Thyroid gland (tissue), 4 donors: Measurements from ENCODE around the gene CNTNAP5. TPM values are rescaled to one million over a fixed set of nuclear protein-coding genes. Genes with fewer than 3 reads are reported as not detected.

Experiments used
- DNase-seq, 2 donors: peaks; one replicate each; pipeline ENCODE4 v3.0.0-alpha.2; 2019
- H3K27ac ChIP-seq, 3 donors: fragments of 200-600 bp; sonication (generic); 1 replicate in 2 of 3; 2 replicates in 1 of 3; pipeline ENCODE4 v1.5.1; 2016 to 2019; ENCODE audit warnings: mild to moderate bottlenecking in 1 of 3, moderate library complexity in 1 of 3
- H3K27me3 ChIP-seq: fragments of 200-600 bp; sonication (generic); one replicate; pipeline ENCODE4 v1.5.1; 2019
- H3K36me3 ChIP-seq, 2 donors: fragments of 200-600 bp; sonication (generic); one replicate each; pipeline ENCODE4 v1.5.1; 2016 to 2019
- H3K4me1 ChIP-seq, 2 donors: fragments of 200-600 bp; sonication (generic); one replicate each; pipeline ENCODE4 v1.5.1; 2017 to 2019
- H3K4me3 ChIP-seq, 3 donors: fragments of 200-600 bp; sonication (generic); replicated peaks in 1 of 3; 1 replicate in 2 of 3; 2 replicates in 1 of 3; pipeline ENCODE4 v1.5.1; 2016; ENCODE audit warnings: mild to moderate bottlenecking in 1 of 3
- H3K9me3 ChIP-seq: fragments of 200-600 bp; sonication (generic); one replicate; pipeline ENCODE4 v1.5.1; 2017
- POLR2A ChIP-seq, 2 donors: fragments of 450-650 bp; IDR thresholded peaks; one replicate each; pipeline ENCODE4 v1.6.1; 2017; ENCODE audit warnings: antibody characterized with exemption in 2 of 2, mild to moderate bottlenecking in 2 of 2, moderate library complexity in 1 of 2
- WGBS, 2 donors: methylation state at CpG; one replicate each; pipeline ENCODE4 v1.1.5; 2017; 5-methylcytosine and 5-hydroxymethylcytosine counted together
- intact Hi-C: fragments of 100-400 bp; cut with DNase I; formaldehyde crosslinking; loops from one replicate; pipeline ENCODE4 v1.15.1; 2023
- total RNA-seq, 4 donors: library from RNA; depleted of rRNA; stranded (reverse); fragments of >200 nt; gene quantifications; one replicate each; pipeline ENCODE4 v1.2.3, GENCODE V29; 2016
- TF ChIP-seq, protein P1 (sequence below), 6 experiments: fragments of 200-600 bp in 3 of 6; fragments of 450-650 bp in 3 of 6; sonication (generic) in 3 of 6; IDR thresholded peaks; one replicate each; pipeline ENCODE4 v1.5.1; 2016 to 2019; ENCODE audit warnings: antibody characterized with exemption in 6 of 6, mild to moderate bottlenecking in 2 of 6, inconsistent platforms in 1 of 6, moderate library complexity in 1 of 6

Gene CNTNAP5
- total RNA-seq, 4 donors from 2014 or later: not detected

DNA sequence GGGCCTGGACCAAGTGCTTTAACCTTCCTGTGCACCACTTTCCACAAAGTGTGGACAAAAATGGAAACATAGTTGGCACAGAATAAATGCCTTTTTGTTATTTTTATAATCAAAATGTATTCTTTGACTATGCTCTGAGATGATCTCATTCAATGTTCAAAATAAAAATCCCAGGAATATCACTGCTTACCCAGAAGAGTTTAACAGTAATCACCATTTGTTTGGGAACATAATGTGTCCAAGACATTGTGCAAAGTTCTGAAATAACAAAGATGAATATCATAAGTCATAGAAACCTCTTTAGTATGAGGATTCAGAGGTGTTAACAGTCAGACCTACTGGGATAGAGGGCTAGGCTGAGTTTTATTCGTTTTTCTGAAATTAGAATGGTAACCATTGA, 668.1 kb downstream of the CNTNAP5 start:
- TF ChIP-seq POLR2A (IDR thresholded peaks at IDR 0.05): no peak
- TF ChIP-seq, protein P1, sequence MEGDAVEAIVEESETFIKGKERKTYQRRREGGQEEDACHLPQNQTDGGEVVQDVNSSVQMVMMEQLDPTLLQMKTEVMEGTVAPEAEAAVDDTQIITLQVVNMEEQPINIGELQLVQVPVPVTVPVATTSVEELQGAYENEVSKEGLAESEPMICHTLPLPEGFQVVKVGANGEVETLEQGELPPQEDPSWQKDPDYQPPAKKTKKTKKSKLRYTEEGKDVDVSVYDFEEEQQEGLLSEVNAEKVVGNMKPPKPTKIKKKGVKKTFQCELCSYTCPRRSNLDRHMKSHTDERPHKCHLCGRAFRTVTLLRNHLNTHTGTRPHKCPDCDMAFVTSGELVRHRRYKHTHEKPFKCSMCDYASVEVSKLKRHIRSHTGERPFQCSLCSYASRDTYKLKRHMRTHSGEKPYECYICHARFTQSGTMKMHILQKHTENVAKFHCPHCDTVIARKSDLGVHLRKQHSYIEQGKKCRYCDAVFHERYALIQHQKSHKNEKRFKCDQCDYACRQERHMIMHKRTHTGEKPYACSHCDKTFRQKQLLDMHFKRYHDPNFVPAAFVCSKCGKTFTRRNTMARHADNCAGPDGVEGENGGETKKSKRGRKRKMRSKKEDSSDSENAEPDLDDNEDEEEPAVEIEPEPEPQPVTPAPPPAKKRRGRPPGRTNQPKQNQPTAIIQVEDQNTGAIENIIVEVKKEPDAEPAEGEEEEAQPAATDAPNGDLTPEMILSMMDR (IDR thresholded peaks at IDR 0.05): no peak
- no peak overlapping the region for H3K27ac ChIP-seq
- intact Hi-C loops: no loop called here
- H3K9me3 ChIP-seq: no peaks in the 10 kb centered on the region
- H3K4me1 ChIP-seq: no peaks in the 10 kb centered on the region
- H3K27me3 ChIP-seq: no peaks in the 10 kb centered on the region
- H3K36me3 ChIP-seq: no peaks in the 10 kb centered on the region
- H3K4me3 ChIP-seq: no peak overlapping the region
- no peak for DNase-seq
- WGBS, 2 donors: 68 to 74% methylated on average over 1 of the region's 1 CpG

DNA sequence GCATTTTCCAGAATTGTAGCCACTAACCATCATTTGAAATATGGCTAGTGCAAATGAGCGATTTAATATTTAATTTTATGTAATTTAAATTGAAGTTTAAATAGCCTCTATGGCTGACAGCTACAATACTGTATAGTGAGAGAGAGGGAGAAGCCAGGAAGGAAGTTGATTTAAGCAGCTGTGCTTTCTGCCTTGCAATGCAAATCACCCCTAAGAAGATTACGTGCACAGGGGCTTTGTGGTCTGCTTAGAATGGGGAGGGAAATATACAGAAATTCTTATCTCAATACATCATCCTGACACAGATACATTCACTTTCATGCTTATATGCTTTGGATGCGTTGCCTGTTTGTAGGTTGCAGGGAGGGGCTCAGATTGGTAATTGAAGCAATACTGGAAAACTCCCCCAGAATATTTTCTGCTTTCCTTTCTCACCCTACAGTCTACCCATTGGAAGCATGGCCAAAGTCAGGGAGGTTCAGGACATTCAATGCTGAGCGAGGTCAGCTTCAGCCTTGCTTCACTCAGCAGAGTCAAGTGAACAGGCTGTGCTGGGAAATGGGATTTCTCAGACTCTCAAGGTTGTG, 674.0 kb downstream of the CNTNAP5 start:
- no peaks in the 10 kb centered on the region for H3K27me3 ChIP-seq
- no peaks in the 10 kb centered on the region for H3K4me1 ChIP-seq
- H3K4me3 ChIP-seq: no peak overlapping the region
- 77 to 85% methylated on average over 4 of the region's 4 CpGs for WGBS, 2 donors
- no peak for TF ChIP-seq POLR2A (IDR thresholded peaks at IDR 0.05)
- TF ChIP-seq, protein P1 (IDR thresholded peaks at IDR 0.05): no peak
- no peak for DNase-seq
- H3K27ac ChIP-seq: no peak overlapping the region
- no peaks in the 10 kb centered on the region for H3K36me3 ChIP-seq
- intact Hi-C loops: no loop called here
- H3K9me3 ChIP-seq: no peaks in the 10 kb centered on the region

DNA sequence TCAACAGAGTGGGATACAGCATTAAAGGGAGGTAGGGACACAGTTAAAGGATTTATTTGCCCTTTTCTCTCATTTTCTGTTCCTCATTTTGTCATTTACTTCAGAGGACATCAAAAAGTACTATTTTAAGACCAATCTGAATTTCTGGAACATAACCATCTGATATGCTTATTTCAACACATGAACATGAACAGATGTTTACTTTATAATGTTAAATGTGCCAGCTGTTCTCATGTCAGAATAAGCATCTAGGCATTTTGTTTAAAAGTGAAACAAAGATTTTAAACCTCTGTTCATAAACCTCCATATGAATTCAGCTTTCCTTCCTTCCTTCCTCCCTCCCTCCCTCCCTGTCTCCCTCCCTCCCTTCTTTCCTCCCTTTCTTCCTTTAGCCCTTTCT, 677.7 kb downstream of the CNTNAP5 start:
- Histone ChIP-seq H3K4me3 (no peak overlapping the region), H3K27ac (no peak overlapping the region), H3K27me3 (no peaks in the 10 kb centered on the region), H3K9me3 (no peaks in the 10 kb centered on the region), H3K36me3 (no peaks in the 10 kb centered on the region), H3K4me1 (no peaks in the 10 kb centered on the region)
- no peak for DNase-seq
- intact Hi-C loops: no loop called here
- no peak for TF ChIP-seq POLR2A (IDR thresholded peaks at IDR 0.05)
- TF ChIP-seq, protein P1 (IDR thresholded peaks at IDR 0.05): no peak

DNA sequence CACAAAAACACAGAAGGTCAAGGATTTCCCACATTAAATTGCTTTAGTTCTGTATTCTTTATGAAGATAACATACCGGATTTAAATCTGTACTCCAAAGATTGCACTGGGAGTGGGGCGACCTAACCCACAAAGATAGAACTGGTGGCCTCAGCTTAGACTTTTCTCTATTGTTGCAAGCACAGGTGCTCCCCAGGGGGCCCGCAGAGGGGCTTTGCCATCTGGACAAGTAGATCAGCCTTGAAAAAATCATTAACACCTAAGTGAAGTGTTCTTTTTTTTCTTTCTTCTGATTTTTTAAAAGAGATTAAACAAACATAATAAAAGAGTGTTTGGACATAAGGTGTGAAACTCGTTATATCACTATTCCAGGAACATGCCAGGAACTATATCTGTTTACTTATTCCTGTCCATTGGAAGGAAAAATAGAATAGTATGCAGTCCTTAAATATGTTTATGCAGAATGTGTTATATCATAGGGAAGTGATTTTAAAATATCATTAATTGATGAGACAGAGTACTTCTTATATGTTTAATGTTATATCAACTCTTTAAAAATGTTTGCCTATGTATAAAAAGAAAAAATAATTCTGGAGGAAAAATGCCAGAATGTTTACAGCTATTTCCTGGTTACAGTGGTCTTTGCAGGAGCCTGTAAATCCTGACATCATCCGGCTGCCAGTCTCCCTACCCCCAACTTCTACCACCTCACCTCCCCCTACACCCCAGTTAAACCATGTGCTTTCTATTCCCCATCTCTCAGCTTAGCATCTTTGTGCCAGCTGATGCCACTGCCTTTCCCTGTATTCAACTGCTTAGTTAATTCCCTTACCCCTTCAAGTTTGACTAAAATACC, 679.2 kb downstream of the CNTNAP5 start:
- TF ChIP-seq, protein P1 (IDR thresholded peaks at IDR 0.05): no peak
- TF ChIP-seq POLR2A (IDR thresholded peaks at IDR 0.05): no peak
- no peaks in the 10 kb centered on the region for H3K36me3 ChIP-seq
- H3K4me3 ChIP-seq: no peak overlapping the region
- 63 to 68% methylated on average over 5 of the region's 5 CpGs for WGBS, 2 donors
- intact Hi-C loops: no loop called here
- no peaks in the 10 kb centered on the region for H3K27me3 ChIP-seq
- no peak overlapping the region for H3K27ac ChIP-seq
- no peaks in the 10 kb centered on the region for H3K4me1 ChIP-seq
- H3K9me3 ChIP-seq: no peaks in the 10 kb centered on the region
- DNase-seq: no peak

DNA sequence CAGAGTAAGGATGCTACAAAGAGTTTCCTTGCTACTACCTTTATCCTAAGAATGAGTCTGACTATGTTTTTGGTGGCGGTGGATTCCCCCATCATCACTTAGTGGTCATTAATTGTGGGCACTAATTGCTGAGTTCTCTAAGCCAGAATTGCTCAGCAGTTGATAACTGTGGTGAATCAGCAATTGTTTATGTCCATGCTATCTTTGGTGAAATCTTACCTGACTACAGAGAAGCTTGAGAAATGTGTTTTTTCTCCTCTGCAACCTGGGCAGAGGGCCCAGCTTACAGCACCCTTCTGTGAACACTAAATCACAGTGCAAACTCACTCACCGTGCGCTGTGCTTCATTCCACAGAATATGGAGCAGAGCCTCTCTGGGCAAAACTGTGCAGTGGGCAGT, 683.6 kb downstream of the CNTNAP5 start:
- 58 to 86% methylated on average over 3 of the region's 3 CpGs for WGBS, 2 donors
- TF ChIP-seq, protein P1 (IDR thresholded peaks at IDR 0.05): no peak
- TF ChIP-seq POLR2A (IDR thresholded peaks at IDR 0.05): no peak
- Histone ChIP-seq H3K27ac (no peak overlapping the region), H3K4me1 (no peaks in the 10 kb centered on the region), H3K36me3 (no peaks in the 10 kb centered on the region), H3K4me3 (no peak overlapping the region), H3K27me3 (no peaks in the 10 kb centered on the region), H3K9me3 (no peaks in the 10 kb centered on the region)
- no peak for DNase-seq
- intact Hi-C loops: no loop called here
